LNCAP (cell line): ENCODE measurements around the gene STIM1.

ENCODE experiments used
- TF ChIP-seq, protein P1 (sequence below): fragments of 450-650 bp; IDR thresholded peaks from 2 replicates; pipeline ENCODE4 v1.5.1; 2017; ENCODE audit warnings: mild to moderate bottlenecking

Gene STIM1

GRCh38 chr11:3984896-3985295 is 129.4 kb downstream of the STIM1 start:
- TF ChIP-seq, protein P1, sequence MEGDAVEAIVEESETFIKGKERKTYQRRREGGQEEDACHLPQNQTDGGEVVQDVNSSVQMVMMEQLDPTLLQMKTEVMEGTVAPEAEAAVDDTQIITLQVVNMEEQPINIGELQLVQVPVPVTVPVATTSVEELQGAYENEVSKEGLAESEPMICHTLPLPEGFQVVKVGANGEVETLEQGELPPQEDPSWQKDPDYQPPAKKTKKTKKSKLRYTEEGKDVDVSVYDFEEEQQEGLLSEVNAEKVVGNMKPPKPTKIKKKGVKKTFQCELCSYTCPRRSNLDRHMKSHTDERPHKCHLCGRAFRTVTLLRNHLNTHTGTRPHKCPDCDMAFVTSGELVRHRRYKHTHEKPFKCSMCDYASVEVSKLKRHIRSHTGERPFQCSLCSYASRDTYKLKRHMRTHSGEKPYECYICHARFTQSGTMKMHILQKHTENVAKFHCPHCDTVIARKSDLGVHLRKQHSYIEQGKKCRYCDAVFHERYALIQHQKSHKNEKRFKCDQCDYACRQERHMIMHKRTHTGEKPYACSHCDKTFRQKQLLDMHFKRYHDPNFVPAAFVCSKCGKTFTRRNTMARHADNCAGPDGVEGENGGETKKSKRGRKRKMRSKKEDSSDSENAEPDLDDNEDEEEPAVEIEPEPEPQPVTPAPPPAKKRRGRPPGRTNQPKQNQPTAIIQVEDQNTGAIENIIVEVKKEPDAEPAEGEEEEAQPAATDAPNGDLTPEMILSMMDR = no peak

DNA sequence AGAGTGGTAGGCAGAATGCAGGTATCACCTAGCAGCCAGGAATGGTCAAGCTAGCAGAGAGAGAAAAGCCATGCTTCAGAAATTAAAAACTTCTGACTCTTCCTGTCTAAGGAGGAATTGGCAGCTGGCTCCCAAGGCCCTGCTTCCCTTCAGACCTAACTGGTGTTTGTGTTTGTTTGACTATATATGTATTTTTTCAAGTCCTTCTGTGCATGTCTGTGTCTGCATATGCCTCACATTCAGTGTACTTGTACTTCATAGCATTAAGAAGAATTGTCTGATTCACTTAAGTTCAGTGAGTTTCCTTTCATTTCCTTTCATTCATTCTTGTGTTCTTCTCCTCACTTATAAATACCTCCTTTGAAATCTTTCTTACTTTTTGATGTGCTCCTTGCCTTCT is 130.2 kb downstream of the STIM1 start:
- TF ChIP-seq, protein P1 = no peak

DNA sequence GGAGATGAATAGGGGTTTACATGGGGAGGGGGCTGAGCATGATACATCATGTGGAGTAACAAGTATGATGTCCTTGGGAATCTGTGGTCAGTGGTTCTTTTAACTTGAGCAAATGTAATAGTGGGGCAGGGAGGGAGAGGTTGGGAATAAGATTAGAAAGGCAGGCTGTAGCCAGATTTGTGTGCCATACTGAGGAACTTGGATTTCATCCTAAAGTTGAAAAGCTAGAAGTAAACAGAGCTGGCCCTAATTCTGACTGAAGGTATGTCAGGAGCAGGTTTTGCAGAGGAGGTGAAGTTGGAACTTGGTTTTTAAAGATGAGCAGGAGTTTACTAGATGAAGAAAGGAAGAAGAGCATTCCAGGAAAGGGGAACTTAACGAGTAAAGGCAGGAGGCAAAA is 130.8 kb downstream of the STIM1 start:
- TF ChIP-seq, protein P1 = no peak

DNA sequence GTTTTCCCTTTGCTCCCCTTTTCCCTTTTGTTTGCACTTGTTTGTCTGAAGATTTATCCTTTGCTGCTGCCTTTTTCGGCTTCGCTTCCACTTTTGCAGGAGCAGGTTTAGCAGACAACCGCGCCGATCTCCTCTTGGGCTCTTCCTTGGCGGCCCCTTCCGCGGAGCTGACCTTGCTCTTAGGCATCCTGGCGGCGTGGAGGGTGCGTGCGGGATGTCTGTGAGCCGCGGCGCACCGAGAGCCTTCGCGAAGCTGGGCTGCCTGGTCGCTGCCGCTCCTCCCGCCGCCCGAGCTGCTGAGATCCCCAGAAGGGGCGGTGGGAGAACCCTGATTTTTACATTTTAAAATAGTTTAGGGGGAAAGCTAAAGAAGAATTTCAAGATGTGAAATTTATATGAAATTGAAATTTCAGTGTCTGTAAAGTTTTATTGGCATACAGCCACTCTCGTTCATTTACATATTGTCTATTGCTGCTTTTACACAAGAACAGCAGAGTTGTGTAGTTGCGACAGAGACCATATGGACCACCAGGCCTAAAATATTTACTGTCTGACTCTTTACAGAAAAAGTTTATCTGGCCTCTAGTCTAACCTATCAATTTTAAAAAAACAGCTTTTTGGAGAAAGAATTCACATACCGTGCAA is 133.9 kb downstream of the STIM1 start:
- TF ChIP-seq, protein P1 = no peak

DNA sequence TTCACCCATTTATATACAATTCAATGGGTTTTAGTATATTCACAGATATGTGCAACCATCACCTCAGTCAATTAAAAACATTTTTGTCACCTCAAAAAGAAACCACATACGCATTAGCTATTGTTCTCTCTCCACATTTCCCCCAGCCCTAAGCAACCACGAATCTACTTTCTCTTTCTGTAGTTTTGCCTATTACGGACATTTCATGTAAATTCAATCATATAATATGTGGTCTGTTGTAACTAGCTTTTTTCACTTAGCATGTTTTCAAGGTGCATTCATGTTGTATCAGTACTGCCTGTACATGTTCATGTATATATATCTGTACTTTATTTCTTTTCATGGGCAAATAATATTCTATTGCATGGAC is 134.4 kb downstream of the STIM1 start:
- TF ChIP-seq, protein P1 = no peak

GRCh38 chr11:3990406-3990805 is 134.9 kb downstream of the STIM1 start:
- TF ChIP-seq, protein P1 = no peak

DNA sequence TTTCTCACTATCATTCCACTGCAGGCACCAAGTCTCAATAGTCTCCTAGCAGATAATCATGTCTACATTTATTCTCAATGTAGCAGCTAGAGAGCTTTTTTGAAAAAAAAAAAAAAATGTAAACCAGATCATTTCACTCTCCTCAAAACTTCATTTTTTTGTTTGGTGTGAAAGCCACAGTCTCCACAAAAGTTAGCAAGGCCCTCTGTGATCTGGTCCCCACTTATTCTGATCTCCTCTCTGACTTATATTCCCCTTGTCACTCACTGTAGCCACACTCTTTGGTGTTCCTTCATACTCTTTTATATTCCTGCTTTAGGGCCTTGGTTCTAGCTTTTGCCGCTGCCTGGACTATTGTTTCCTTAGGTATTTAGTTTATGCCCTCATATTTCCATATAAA is 137.5 kb downstream of the STIM1 start:
- TF ChIP-seq, protein P1 = no peak
